Suppressor macrophage (primary cell): ENCODE results near the gene ZNF189.

Experiments
- DNase-seq, 4 experiments: peaks; one replicate each; pipeline ENCODE4 v3.0.0-alpha.2; 2020 to 2022

ZNF189 gene

GRCh38 chr9:101455656-101456240 is 57.1 kb downstream of the ZNF189 start:
- no peak for DNase-seq

GRCh38 chr9:101457003-101457402 is 58.4 kb downstream of the ZNF189 start:
- no peak for DNase-seq

- DNase-seq = peak; percentile 47 to 76 (median 66)
These were observed 60.4 kb downstream of the ZNF189 start for GRCh38 chr9:101458963-101459631.
